Suppressor macrophage (primary cell): ENCODE data around the gene RFX6.

Experiments
- DNase-seq, 4 experiments: peaks; one replicate each; pipeline ENCODE4 v3.0.0-alpha.2; 2020 to 2022

Gene RFX6

DNA sequence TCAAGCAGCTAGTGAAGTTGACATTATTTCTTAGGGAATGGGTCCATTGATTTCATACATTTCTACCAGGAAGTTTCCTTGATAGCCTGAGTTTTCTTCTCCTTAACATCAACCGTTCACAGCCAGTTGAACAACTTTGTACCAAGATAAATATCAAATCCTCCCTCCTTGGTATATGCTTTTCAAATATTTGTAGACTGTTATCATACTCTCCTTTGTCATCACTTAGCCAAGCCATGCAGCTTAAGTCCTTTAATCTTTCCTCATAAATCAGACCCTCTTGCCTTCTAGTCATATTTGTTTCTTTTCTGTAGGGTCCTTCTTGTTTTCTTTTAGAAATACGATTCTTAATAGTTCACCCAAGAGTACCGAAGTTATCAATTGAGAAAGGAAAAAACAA, 25.6 kb downstream of the RFX6 start:
- no peak for DNase-seq

DNA sequence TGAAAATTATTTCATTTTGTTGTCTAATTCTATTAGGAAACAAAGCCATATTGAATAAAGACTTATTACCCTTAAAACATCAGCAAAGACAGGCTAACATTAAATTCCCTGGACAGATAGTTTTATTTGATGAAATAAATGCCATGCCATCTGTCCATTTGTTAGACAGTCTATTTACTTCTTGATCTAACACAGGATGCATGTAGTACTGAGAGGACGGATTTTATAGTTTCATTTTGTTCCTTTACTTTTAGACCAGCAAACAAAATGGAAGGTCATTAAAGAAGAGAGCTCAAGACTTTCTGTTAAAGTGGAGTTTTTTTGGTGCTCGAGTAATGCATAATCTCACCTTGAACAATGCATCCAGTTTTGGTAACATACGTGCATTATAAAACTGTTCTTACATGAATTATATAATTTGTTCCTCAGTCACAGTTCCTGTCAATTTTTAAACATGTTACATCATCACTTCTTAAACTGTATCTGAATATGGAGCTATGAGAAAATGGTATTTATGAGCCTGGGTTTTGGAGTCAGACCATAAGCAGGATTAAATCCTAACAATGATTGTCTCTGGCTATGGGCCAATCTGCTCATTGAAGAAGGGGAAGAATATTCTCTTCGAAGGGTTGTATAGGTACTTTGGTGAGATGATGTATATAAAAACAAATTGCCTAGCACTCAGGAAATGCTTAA, 46.0 kb downstream of the RFX6 start:
- DNase-seq = no peak

DNA sequence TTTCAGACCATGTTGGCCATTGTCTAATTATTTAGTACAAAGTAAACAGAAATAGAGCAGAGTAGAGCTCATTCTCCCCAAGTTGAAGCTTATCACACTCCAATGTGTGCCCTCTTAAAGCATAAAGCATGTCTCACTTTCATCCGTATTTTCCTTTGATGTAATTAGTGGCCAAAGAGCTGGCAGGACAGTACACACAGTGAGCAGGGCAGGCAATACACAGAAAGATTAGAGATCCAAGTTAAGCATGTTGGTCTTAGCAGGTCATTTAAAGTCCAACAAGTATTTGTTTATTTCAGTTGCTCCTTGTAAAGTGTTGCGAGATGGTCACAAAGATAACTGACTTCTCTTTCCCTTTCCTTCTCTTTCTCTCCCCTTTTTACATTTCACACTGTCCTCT, 47.2 kb downstream of the RFX6 start:
- no peak for DNase-seq

DNA sequence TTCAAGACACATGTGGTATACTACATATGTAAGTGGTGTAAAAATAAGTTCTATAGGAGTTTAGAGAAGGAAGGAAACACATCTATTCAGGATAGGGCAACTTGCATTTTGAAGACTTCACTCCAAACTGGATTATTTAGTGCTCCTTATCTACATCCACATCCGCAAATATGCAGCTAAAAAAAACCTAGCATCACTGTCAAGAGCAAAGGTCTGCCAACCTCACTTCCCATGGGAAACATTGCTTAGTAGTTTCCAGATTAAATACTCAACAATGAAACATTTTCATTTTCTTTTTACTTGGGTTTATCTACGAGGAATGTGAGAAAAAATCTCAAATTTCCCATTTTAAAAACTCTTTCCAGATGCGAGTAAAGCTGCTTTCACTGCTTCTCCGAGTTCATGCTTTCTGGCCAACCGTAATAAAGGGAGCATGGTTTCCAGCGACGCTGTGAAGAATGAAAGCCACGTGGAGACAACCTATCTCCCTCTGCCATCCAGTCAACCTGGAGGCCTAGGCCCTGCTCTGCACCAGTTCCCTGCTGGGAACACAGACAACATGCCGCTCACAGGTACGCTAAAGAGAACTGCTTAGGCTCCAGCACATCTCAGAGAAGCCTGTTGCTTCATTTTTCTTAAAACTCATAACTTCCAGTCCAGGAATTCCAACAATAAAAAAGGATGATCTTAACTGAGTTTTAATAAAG, 48.2 kb downstream of the RFX6 start:
- DNase-seq = no peak

DNA sequence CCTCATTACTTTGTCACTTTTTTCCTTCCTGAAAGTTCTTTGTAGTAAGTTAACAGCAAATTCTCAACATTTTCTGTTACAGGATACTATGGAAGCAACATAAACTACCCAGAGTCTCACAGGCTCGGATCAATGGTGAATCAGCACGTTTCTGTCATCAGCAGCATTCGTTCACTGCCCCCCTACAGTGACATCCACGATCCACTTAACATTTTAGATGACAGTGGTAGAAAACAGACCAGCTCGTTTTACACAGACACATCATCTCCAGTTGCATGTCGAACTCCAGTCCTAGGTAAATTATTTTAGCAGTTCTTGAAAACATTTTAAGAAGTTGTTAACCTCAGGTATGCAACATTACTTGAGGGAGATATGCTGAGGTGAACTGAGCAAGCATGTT, 51.6 kb downstream of the RFX6 start:
- no peak for DNase-seq

DNA sequence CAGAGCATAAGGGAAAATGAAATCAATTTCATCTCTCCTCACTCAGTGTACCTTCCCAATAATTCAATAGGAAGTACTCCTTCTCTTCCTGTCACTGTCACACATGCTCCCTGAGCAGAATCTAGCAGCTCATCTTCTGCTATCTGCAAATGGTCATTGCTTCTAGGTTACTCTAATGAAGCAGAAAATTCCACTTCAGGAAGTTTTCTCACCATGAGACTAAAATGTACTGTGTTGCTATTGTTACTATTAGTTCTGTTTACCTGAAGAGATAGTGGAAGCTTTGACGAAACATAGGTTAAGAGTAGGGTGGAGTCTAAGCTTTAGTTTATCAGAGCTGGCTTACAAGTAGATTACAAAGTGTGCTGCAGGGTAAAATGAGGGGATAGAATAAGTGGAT, 52.8 kb downstream of the RFX6 start:
- no peak for DNase-seq

DNA sequence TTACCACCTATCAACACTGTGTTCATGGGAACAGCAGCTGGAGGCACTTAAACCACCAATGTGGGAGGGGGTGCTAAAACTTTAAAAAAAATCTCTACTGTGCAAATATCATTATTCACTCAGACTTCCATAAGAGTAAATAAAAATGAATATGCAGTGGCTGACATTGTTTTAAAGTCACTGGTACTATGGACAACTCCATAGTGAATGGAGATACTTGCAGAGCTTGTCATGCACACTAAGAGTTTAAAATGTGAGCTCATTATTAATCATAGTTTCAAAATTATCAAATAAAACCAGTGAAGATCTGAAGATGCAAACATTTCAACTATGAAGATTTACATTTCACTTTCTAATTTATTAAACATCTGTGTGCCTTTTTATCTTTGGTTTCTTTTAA, 54.4 kb downstream of the RFX6 start:
- DNase-seq = no peak

DNA sequence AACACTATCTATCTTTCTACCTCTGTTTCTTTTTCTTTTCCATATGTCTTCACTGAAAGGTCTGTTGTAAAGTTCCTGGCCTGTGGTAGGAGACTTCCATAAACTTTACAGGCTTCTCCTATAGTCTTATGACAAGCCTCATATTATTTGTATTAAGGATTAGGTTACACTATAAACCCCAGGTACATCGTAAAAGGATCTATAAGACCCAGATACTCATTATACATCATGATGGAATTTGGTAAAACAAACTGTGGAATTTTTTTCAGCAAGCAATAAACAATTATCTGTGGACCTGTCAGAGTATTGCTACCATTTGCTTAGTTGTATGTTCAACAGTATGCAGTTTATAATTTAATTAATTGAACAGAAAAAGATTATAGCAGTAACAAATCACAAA, 55.5 kb downstream of the RFX6 start:
- no peak for DNase-seq

DNA sequence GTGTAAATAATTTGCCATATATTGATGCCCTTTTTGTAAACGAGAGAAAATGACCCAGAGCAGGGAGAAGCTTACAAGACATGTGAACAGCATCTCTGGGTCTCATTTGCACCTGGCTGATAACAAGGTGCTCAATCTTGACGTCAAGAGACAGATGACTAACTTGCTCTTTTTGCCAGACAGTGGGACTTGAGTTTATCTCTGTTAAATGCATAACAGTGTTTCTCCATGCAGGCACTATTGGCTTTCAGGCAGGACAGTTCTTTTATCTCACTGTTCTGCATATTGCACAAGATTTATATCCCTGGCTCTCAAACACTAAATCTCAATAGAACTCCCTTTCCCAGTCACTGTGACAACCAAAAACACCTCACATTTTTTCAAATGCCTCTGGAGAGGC, 56.4 kb downstream of the RFX6 start:
- DNase-seq = no peak

DNA sequence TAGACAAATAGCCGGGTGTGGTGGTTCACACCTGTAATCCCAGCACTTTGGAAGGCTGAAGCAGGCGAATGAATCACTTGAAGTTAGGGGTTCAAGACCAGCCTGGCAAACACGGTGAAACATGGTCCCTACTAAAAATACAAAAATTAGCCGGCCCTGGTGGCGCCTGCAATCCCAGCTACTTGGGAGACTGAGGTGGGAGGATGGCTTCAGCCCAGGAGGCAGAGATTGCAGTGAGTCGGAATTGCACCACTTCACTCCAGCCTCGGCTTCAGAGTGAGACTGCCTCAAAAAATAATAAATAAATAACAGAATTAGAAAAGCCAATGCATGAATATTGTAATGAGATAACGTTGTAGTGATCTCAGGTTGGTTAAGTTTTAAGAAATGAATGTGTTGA, 61.3 kb downstream of the RFX6 start:
- DNase-seq = no peak

DNA sequence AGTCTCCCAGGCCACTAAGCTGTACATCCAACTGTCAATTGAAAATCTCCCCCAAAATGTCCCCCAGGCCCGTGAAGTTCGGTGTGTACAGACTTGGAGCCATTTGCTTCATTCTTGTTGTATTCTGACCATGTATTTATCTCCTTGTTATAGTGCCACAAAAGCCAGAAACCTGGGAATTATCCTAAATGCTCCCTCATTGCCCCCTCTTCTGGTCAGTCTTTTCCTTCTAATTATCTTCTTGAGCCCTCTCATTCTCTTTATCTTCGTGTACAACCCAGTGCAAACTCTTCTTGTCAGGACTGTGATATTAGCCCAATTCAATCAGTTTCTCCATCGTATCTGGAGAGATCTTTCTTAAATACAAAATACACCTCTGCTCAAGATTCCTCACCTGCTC, 64.7 kb downstream of the RFX6 start:
- no peak for DNase-seq

DNA sequence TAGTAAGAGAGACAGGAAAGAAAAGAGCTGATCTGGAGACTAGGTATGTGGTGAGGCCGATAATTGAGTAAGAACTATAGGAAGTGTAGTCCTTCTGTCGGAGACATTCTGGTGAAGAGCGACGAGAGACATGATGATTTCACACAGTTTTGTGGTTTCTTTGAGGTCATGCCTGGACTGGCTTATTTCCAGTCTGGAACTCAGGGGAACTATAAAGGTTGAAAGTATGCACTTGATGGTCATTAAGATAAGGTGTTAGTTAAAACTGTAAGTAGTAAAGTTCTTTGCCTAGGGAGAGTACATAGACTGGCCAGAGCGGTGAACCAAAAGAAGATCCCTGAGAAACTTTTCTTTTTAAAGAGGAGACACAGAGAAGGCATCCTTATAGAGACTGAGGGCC, 68.8 kb downstream of the RFX6 start:
- no peak for DNase-seq

DNA sequence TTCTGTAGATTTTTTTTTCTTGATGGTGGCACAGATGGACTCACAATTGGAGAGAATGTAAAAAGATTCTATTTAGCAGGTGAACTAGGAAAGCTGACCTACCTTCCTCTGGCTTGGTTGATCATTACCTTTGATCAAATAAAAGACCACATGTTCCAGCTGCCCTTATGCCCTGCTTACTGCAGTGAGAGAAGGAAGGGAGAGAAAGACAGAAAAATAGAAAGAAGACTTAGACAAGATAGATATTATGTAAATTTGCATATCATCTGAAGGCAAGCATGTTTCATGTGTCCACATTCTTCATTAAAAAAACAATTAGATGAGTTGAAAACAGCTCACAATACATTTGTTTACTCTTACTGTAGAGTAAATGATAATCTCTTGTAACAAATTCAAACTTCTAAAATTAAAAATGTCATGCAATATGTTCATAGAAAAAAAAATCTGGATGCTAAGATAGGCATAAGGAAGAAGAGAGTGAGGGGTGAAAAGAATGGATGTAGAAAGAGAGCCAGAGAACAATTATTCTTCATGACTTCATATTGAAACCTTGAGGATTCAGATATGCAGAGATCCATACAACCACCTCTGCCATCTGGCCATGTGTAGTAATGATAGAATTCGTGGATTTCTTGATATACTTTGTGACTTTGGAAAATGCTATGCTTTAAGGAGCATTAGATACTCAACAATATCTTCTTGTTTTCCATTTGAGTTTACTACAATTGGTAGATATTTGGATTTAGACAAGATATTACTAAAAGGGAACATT, 71.7 kb downstream of the RFX6 start:
- DNase-seq = no peak

DNA sequence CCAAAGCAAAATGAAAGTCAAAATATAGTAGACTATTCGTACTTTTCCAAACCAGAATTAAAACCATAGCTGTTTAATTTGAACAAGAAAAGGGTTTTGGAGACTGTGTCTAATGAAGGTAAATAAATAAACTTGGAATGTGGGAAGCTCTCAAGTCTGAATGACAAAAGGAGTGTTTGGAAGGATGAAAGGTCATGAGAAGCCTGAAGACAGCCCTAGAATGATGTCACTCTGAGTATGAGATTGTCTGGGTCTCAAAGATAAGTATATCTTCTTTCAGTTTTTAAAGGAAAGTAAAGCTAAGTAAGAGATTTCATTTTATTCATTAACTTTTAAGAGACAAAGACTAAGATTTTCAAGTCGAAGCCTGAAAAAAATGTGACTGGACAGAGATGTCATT, 72.9 kb downstream of the RFX6 start:
- DNase-seq = no peak

DNA sequence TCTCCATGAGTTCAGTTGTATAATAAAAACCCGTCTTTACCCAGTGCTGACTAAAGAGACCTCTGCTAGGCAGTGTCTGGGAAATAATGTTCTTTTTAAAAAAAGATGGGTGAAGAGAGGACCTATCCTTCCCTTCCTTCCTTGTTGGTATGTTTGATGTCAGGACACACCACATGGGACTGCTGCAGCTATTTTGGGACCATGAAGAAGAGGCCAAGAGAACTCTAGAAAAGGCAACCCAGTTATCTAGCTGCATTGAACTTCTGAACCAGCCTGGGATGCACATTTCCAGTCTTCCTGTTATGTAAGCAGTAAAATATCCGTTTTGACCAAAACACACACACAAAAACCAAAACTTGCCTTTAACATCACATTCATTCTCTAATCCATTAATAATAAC, 77.3 kb downstream of the RFX6 start:
- no peak for DNase-seq

DNA sequence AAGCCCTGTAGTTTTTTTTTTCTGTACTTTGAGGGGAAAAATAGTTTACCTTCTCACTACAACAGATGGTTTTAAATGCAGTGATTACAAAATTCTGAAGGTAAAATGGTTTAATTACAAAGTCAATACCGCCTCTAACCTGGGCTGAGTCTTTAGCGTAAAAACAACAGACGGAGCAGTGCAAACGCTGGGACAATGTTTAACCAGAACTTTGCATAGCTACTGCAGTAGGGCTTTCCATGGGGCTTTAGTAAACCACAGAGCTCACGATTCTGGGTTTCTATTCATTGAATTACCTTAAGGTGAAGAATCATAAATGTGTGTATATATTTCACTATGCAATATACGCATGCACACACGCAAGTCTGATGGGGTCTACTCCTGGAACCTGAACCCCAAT, 77.9 kb downstream of the RFX6 start:
- no peak for DNase-seq

DNA sequence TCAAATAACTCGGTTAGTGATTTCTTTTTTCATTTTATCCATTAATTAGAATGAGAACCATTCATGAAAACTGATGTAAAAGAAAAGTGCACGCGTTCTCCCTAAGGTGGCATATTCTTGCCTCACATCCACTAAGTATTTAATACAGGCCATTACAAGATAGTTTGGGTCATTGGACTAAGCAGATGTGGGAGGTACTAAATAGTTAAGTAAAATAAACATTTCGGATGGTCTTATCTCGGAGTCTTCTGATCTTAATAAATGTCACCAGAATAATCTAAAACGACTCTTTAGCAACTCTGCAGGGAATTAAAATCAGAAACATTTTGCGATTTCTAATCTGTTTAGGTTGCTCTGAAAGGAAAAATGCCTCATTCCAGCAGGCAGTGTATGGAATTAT, 78.7 kb downstream of the RFX6 start:
- no peak for DNase-seq

DNA sequence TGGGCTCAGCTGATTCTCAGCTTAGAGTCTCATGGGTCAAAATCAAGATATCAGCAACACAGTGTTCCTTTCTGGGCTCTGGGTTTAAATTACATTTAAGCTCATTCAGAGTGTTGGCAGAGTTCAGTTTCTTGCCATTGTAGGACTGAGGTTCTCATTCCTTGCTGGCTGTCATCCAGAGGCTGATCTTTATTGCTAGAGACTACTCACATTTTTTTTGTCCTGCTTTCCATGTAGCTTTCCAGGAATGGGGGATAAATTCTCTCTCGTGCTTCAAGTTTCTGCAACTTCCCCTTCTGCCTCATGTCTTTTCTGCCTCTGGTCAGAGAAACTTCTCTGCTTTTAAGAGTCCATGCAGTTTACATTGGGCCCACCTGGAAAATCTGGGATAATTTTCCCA, 86.9 kb downstream of the RFX6 start:
- no peak for DNase-seq

DNA sequence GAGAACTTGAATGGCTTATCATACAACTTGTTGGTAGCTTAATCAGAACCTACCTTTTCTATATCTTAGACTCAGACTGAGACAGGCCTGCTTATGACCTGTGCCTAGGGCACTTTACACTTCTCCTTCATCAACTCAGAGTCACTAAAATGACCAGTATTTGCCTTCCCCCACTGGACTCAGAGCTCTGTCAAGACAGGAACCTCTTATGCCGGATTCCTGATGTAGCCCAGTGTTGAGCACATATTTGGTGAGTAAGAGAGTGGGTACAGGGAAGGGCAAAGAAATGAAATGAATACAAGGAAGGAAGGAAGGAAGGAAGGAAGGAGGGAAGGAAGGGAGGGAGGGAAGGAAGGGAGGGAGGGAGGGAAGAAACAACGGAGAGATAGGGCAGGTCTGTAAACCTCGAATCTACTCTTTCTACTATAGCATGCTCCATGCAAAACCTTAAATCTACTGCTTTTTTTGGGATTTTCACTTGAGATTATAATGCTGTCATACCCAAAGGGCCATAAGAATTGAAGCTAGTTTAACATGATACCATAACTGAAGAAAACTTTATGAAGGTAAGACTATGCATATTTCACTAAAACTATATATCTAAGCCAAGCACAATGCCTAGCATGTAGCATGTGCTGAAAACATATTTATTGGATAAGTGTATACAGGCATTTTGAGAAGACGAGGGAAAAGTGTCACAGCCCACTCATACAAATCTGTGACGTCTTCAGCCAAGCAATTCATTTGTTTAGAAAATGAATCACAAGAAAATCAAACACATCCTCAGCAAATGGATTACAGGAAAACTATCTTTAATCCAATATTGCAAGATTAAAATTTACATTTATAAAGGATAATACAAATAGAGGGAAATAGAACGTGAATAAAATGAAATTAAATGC, 89.9 kb downstream of the RFX6 start:
- no peak for DNase-seq

DNA sequence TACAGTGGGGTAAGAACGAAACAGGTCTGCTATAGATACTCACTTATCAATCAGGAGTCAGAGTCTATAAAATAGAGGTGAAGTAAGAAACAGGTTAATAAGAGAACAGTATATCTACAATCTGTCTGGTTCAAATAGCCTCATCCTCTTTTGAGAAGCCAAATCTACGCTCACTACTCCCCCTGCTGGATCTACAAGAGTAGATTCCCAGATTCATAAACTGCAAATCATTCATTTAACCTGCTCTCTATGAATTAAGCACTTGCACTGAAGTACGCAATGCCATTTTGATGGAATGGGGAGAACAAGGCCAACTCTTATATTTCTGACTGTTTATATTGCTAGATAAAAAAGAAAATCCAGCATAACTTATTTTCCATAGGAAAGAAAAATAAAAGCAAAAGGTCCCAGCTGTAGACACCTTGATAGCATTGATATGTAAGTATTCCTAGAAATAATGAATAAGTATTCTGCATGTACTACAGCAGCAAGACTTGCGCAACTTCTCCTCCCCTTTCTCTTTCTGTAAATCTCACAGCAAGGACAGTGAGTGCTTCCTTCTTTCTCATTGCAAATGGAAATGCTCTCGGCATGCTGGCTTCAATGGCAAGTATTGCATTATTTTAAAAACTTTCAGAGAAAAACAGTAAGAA, 92.3 kb downstream of the RFX6 start:
- DNase-seq = peak; percentile 26 to 66 (median 50)

DNA sequence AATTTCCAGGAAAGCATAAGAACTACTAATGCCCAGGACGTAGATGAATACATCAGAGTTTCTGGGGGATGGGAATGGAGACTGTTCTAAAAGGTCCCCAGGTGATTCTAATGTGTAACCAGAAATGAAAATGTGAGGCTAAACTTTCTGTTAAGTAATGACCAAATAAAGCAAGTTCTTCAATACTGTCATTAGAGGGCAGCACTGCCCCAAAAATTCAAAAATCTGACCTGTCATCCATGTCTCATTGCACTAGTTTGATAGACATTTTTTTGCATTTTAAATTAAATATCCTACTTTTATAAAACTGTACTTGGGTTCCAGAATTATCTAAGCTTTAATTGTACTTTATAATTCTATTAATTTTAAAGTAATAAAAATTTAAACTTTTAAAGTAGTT, 94.9 kb downstream of the RFX6 start:
- DNase-seq = peak; percentile 37 to 59 (median 45)

DNA sequence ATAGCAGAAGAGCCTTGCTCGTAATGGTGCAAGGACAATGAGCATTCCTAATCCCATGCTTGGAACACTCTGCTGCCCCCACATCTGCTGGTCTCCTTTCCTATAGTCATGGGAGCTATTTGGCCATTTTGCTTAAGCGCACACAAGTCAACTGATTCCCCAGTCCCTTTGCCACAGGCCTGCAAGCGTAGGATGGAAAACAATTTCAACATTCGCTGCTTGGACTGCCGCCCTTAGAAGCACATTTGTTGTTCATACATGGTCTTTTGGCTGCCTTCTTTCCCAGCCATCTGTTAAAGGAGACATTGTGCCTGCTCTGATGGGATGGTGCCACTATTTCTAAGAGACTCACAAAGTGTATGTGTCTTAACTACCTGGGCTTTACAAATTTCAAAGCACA, 96.9 kb downstream of the RFX6 start:
- no peak for DNase-seq
